GM18511 (cell line): ENCODE measurements around the gene SEMA5A.
"Not testable (repeated sequence)": the region's sequence is repeated elsewhere in the genome, so short reads cannot be mapped to it uniquely, and the experiment has no call there.

Experiments
- ATAC-seq: cut with Tn5 transposase; IDR thresholded peaks from one replicate; pipeline ENCODE4 v1.9.1; 2021; ENCODE audit warnings: mild to moderate bottlenecking, moderate library complexity; ENCODE audit not compliant: unreplicated experiment

SEMA5A gene

DNA sequence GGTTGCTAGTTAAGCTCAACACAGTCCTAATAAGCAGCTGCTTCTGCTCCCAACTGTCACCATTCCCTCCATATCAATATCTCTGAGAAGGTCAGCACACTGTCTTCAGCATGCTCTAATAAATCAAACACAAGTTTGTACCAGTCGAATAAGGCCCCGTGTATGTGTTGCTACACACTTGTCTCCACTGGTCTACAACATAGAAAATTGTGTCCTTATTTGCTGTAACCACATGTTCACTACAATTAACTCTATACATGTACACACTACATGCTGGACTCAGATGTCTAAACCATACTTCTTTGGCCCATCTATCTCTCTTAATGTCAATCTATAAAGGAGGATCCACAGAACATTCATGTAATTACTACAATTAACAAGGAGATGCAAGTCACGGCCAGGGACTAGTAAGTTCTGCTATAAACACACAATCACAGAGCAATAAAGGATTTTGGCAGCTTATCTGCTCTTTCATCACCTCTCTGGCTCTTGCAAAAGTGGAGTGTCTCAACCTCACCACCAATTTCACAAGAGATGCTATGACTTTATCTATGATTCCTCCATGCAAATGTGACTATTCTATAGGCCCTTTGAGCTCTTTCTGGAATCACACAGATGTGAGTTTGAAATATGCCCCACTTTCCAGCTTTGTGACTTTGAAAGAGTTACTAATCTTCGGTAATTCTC is 143.9 kb downstream of the SEMA5A start:
- no peak for ATAC-seq

DNA sequence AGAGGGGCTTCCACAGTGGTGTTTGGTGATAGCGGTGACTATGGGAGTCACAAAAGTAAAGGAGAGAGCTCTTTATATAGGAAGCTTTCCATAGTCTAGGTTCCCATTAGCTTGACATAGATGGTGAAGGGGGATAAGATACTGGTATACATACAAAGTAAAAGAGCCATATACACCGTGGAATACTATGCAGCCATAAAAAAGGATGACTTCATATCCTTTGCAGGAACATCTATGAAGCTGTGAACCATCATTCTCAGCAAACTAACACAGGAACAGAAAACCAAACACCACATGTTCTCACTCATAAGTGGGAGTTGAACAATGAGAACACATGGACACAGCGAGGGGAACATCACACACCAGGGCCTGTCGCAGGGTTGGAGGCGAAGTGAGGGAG is 146.1 kb downstream of the SEMA5A start:
- not testable (repeated sequence) for ATAC-seq

GRCh38 chr5:9399094-9399493 is 146.8 kb downstream of the SEMA5A start:
- no peak for ATAC-seq

DNA sequence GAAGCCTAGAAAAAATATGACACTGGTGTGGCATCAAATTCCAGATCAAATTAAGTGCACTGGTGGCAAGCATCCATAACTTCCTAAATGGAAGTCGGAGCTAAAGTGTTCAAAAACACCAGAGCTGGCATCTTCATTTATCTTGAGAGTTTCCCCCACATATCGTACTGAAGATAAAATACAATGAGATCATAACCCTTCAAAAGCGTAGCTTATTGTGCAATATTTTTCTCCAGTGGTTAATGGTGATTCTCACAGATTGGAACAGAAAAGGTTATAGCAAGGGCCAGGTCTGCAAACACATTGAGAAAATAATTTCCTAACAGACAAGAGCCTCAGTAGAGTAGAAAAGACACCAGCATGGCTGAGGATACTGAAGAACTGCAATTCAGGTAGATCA is 147.6 kb downstream of the SEMA5A start:
- ATAC-seq: no peak

- ATAC-seq: no peak
Measured at GRCh38 chr5:9396285-9396770, 149.5 kb downstream of the SEMA5A start.

DNA sequence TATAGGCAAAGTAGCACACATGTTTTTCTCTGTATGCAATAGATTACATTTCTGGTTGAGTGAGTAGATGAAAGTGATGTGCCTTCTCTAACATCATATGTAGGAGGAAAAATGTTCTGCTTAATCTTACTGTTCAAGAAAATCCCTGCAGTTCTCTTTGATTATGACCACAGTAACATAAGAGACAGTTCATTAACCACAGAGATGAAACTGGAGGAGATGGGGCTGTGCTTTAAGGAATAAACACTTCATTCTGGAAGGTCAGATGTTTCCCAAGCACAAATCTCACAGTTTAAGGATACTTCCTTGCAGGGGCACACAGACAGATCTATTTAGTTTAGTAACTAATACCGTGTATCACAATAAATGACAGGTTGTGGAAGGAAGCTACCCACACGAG is 150.2 kb downstream of the SEMA5A start:
- no peak for ATAC-seq

DNA sequence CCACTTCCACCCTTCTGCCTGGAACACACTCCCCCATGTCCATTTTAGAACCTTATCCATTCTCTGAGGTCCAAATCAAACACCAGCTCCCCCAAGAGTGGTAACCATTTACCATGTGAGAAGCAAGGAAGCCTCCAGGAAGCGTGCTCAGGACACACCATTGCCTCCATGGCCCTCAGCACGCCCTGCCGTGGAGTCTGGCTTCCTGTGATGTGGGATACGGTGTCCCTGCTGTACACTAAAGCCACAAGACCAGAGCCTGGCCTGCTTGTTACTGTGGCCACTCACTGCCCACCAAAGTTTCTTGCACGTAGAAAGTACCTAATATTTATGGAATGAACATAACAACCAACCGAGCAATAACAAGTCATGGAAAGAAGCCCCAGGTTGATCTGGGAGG is 151.7 kb downstream of the SEMA5A start:
- no peak for ATAC-seq

DNA sequence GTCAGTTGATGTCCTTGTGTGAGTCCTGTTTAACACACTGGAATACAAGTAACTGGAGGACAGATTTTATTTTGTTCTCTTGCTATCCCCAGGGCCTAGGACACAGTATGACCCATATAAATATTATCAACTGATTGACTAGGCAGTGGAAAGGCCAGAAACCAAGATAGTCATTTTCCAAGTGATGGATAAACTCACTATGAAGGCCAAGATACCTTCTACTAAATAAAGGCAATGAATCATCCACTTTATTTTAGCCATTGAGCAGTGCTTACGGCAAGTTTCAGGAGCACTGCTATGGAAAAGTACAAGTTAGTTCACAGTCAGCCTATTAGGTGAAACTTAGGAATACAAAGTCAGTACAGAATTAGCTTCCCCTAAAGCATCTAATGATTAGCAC is 153.2 kb downstream of the SEMA5A start:
- ATAC-seq: no peak

- ATAC-seq: no peak
Measured at GRCh38 chr5:9391080-9391479, 154.8 kb downstream of the SEMA5A start.

DNA sequence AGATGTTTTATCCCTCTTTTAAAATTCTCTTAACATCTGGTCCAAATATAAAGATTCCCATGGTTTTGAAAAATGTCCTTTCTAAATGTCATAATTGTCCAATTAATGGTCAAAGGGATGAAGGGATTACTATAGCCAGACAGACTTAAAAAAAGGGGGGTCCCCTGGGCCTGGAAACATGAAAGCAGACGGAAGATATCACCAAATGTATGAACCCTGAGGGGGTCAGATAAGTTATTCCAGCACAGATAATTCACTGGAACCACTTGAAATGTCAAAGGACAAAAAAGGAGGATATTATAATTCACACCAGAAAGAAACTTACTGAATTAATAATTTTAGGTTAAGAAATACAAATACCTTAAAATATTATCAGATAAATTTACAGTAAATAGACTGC is 155.8 kb downstream of the SEMA5A start:
- ATAC-seq: no peak

DNA sequence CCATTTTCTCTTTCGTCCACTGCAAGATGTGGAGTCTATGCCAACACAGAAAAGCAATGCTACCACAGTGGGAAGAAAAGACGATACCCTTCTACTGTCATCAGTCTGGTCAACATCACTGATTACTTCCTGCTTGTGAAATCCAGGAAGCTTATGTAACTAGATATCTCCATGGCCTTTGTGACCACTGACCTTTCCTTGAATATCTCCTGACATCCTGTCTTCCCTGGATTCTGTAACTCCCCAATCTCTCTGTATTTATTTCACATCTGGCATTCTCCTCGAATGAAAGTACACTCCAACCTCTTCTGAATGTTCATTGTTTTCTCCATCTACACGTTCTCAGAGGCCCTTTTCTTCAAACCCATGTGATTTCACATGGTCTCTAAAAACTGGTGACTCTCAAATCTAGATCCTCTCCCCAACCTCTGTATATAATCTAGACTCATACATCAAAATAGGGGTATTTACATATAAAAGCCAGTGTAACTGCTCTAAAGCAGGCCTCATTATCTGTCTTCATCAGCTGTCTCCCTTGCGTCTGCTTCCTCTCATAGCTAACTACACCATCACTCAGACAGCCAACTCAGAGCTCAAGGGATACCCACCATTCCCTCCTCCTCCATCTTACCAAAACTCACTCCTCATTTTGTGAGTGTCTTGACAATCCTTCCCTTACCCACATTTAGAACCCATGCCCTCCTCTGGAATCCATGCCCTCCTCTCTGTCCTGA is 156.8 kb downstream of the SEMA5A start:
- no peak for ATAC-seq

- no peak for ATAC-seq
Measured at GRCh38 chr5:9387879-9388278, 158.0 kb downstream of the SEMA5A start.

DNA sequence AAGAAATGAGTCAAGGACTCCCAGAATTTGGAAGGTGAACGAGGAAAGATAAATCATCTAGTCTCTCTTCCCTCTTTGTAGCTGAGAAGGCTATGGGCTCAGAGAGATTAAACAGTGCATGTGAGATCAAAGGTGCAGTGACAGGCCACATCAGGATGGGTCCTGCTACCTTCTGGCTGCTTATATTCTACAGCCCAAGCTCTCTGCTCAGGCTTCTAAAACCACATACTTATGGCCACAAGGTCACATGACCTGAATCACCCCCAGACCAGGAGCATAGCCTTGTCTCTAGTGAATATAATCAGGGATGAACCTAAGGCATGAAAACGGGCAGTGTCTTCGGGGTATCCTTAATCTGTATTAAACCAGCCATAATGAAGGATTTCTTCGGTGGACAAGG is 158.9 kb downstream of the SEMA5A start:
- no peak for ATAC-seq

DNA sequence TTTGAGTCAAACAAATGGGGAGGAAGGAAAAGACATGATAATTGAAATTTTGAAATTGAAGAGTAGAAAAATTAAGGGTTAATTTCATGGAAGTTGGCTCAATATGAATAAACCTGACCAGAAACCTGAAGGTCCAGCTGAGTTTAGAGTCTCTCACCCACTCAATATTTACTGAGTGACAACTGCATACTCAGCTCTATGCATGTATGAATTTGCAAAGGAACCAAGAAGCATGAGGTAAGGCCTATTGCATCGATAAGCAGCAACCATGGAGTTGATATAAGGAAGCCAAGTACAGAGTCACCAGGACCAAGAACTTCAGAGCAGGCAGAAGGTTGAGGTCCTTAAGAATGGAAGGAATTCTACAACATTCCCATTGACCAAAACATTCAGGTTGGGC is 163.4 kb downstream of the SEMA5A start:
- no peak for ATAC-seq

GRCh38 chr5:9381464-9381863 is 164.4 kb downstream of the SEMA5A start:
- peak; percentile 96 for ATAC-seq

DNA sequence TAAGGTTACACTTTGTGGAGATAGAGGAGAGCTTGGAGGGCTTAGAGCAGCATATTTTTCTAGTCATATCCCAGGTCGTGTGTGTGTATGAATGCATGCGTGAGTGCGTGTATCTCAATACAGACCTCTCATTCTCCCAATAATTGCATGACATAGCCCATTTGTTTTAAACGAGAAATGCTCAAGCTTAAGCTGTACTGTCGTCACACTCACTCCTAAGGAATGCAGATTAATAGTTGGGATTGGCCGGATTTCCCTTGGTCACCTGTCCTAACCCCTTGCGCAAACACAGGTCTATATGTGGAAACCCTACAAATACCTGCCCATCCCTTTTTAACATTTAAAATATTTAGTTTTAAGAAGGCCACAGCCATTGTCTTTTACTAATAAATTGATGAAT is 165.8 kb downstream of the SEMA5A start:
- ATAC-seq: no peak

DNA sequence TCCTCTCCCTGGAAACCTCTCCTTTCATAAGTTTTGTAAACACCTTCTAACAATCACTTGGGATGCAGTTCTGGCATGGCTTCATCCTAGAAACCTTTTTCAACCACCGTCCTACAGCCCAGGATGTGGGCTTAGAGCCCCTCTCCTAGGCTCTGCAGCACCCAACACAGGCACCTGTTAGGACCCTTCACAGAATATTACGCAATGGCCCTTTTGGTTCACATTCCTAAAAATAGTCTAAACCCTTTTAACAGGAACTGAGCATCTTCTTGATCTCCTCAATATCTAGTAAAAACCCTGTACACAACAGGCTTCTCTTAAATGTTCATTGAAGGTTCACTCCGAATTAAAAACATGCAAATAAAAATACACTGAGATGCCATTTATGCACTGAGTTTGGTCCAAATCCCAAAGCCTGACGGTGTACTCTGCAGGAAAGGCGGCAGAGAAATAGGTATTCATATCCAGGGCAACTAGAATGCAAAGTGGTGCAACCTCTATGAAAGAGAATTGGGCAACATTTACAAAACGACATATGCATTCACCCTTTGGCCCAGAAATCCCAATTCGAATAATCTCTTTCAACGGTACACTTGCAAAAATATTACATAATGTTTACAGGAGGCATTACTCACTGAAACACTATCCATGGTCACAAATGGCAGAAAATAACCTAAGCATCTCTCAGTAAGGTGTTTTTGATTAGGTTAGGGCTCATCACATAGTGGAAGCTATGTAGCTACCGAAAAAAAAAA is 169.3 kb downstream of the SEMA5A start:
- ATAC-seq: no peak

- ATAC-seq: no peak
Measured at GRCh38 chr5:9375756-9376155, 170.1 kb downstream of the SEMA5A start.

DNA sequence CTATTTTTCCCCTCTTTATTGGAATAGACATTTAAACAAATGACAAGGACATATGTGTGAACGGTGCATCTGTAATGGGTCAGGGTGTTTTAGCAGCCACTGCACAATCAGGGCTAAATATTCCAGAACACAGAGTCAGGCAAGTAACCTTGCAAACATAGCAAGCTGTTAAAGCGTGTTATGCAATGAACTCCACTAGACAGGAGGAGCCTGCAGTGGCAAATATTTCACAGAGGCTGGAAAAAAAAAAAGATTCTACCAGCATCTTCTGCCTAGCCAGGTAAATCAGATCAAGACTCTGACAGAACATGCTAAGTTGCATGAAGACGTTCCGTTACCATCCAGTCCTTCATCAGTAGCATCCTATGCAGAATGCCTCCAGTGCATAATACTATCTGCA is 171.8 kb downstream of the SEMA5A start:
- no peak for ATAC-seq

- no peak for ATAC-seq
Measured at GRCh38 chr5:9373571-9373970, 172.3 kb downstream of the SEMA5A start.

DNA sequence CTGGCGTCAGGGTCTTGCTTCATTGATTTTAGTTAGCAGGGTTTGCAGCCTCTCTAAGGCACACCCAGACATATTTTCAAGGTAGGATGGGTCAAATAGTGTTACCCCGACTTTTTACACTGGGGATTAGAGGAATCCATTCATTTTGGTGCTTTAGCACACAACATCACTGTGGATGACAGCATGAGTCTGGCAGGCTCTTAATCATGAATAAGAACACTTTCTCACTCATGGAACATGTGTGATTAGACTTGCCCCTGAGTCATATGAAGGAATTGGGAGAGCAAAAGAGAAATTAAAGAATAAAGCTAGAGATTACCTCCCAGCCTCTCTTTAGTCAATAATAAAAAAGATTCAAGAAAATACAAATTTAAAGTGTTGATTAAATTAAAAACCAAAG is 175.6 kb downstream of the SEMA5A start:
- no peak for ATAC-seq

GRCh38 chr5:9365512-9365911 is 180.4 kb downstream of the SEMA5A start:
- ATAC-seq: no peak
